Lower leg skin (tissue), 3 donors: ENCODE data around the gene SIL1.
"Not testable (repeated sequence)": the region's sequence is repeated elsewhere in the genome, so short reads cannot be mapped to it uniquely, and the experiment has no call there.

Source experiments
- CTCF ChIP-seq, 3 donors: fragments of 450-650 bp; IDR thresholded peaks; one replicate each; pipeline ENCODE4 v1.5.1; 2016; ENCODE audit warnings: antibody characterized with exemption in 3 of 3, mild to moderate bottlenecking in 3 of 3, moderate library complexity in 2 of 3
- POLR2A ChIP-seq, 2 donors: fragments of 450-650 bp; IDR thresholded peaks; one replicate each; pipeline ENCODE4 v1.6.1; 2016 to 2017; ENCODE audit warnings: antibody characterized with exemption in 2 of 2, mild to moderate bottlenecking in 1 of 2, moderate library complexity in 1 of 2

DNA sequence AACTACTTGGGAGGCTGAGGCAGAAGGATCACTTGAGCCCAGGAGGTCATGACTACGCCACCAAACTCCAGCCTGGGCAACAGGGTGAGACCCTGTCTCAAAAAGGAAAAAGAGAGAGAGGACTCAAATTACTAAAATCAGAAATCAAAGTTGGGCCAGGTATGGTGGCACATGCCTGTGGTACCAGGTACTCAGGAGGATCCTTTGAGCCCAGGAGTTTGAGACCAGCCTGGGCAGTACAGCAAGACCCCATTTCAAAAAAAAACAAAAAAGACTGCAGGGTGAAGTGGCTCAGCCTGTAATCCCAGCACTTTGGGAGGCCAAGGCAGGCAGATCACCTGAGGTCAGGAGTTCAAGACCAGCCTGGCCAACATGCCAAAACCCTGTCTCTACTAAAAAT lies 23.8 kb downstream of the SIL1 start:
- TF ChIP-seq POLR2A, CTCF (IDR thresholded peaks at IDR 0.05): not testable (repeated sequence)
